IgD-negative memory B cell (primary cell): ENCODE measurements around the gene RHBDF1. TPM values are rescaled to one million over a fixed set of nuclear protein-coding genes. Genes with fewer than 3 reads are reported as not detected.
A peak's percentile ranks its signal among the peaks of the same experiment; 100 is the strongest.
"Not testable (repeated sequence)": the region's sequence is repeated elsewhere in the genome, so short reads cannot be mapped to it uniquely, and the experiment has no call there.

Experiments used
- H3K27ac Mint-ChIP-seq, 3 donors: one replicate each; pipeline ENCODE4 v1.8.0; 2020 to 2022; ENCODE audit warnings: mild to moderate bottlenecking in 3 of 3, mixed read lengths in 3 of 3, moderate library complexity in 1 of 3
- H3K27me3 Mint-ChIP-seq: one replicate; pipeline ENCODE4 v1.8.0; 2021; ENCODE audit warnings: mixed read lengths
- H3K36me3 Mint-ChIP-seq: one replicate; pipeline ENCODE4 v1.8.0; 2020; ENCODE audit warnings: mild to moderate bottlenecking, mixed read lengths
- H3K4me1 Mint-ChIP-seq, 3 donors: one replicate each; pipeline ENCODE4 v1.8.0; 2020 to 2022; ENCODE audit warnings: mixed read lengths in 3 of 3, mild to moderate bottlenecking in 1 of 3
- H3K4me3 Mint-ChIP-seq, 4 donors: one replicate each; pipeline ENCODE4 v1.8.0; 2020 to 2022; ENCODE audit warnings: mild to moderate bottlenecking in 4 of 4, mixed read lengths in 4 of 4, moderate library complexity in 3 of 4
- H3K9me3 Mint-ChIP-seq, 3 donors: one replicate each; pipeline ENCODE4 v1.8.0; 2020 to 2021; ENCODE audit warnings: mixed read lengths in 3 of 3, mild to moderate bottlenecking in 1 of 3
- polyA plus RNA-seq: library from polyadenylated mRNA; unstranded; fragments of 300-500 nt; fragmentation: Illumina TruSeq; gene quantifications from one replicate; pipeline ENCODE4 v1.2.3, GENCODE V29; 2021

Gene RHBDF1
- polyA plus RNA-seq, 1 donor from 2014 or later = not detected

GRCh38 chr16:33877-34647 is 38.4 kb downstream of the RHBDF1 start:
- Mint-ChIP-seq H3K9me3 (no peaks in the 10 kb centered on the region), H3K36me3 (peaks cover 2% of the 10 kb centered on the region), H3K27ac (peak overlapping the region; percentile 96 to 100 (median 99)), H3K4me3 (peak overlapping the region; percentile 82 to 94 (median 90)), H3K4me1 (peaks cover 31 to 53% (median 48%) of the 10 kb centered on the region in 3 donors), H3K27me3 (no peaks in the 10 kb centered on the region)

GRCh38 chr16:33154-33876 is 39.1 kb downstream of the RHBDF1 start:
- peak overlapping the region; percentile 96 to 100 (median 99) for H3K27ac Mint-ChIP-seq
- not testable (repeated sequence) for H3K27me3 Mint-ChIP-seq, H3K36me3 Mint-ChIP-seq, H3K9me3 Mint-ChIP-seq
- peak overlapping the region; percentile 76 to 93 (median 84) for H3K4me3 Mint-ChIP-seq
- H3K4me1 Mint-ChIP-seq = peaks cover 25 to 47% (median 40%) of the 10 kb centered on the region in 3 donors

- not testable (repeated sequence) for H3K9me3 Mint-ChIP-seq, H3K4me3 Mint-ChIP-seq, H3K27me3 Mint-ChIP-seq, H3K36me3 Mint-ChIP-seq
- peak overlapping the region in 1 of 3 donors; percentile 51 for H3K27ac Mint-ChIP-seq
- H3K4me1 Mint-ChIP-seq = peaks cover 13 to 26% (median 19%) of the 10 kb centered on the region in 3 donors
Observed at GRCh38 chr16:30627-31026, 41.8 kb downstream of the RHBDF1 start.

GRCh38 chr16:25926-26348 is 46.5 kb downstream of the RHBDF1 start:
- not testable (repeated sequence) for H3K4me3 Mint-ChIP-seq, H3K9me3 Mint-ChIP-seq, H3K4me1 Mint-ChIP-seq, H3K27ac Mint-ChIP-seq, H3K27me3 Mint-ChIP-seq, H3K36me3 Mint-ChIP-seq

- H3K27me3 Mint-ChIP-seq, H3K4me3 Mint-ChIP-seq: not testable (repeated sequence)
Observed at GRCh38 chr16:24151-24550, 48.3 kb downstream of the RHBDF1 start.

GRCh38 chr16:20886-21285 is 51.5 kb downstream of the RHBDF1 start:
- not testable (repeated sequence) for H3K4me3 Mint-ChIP-seq, H3K9me3 Mint-ChIP-seq, H3K36me3 Mint-ChIP-seq, H3K27ac Mint-ChIP-seq, H3K27me3 Mint-ChIP-seq, H3K4me1 Mint-ChIP-seq

More at GRCh38 chr16:24151-24550, 48.3 kb downstream of the RHBDF1 start:
- not testable (repeated sequence) for H3K36me3 Mint-ChIP-seq, H3K4me1 Mint-ChIP-seq, H3K27ac Mint-ChIP-seq, H3K9me3 Mint-ChIP-seq

- not testable (repeated sequence) for H3K9me3 Mint-ChIP-seq, H3K4me1 Mint-ChIP-seq, H3K36me3 Mint-ChIP-seq, H3K27me3 Mint-ChIP-seq, H3K4me3 Mint-ChIP-seq, H3K27ac Mint-ChIP-seq
Observed at GRCh38 chr16:17062-17765, 55.2 kb downstream of the RHBDF1 start.

GRCh38 chr16:10772-11171 is 61.7 kb downstream of the RHBDF1 start:
- not testable (repeated sequence) for H3K4me1 Mint-ChIP-seq, H3K36me3 Mint-ChIP-seq, H3K27me3 Mint-ChIP-seq, H3K9me3 Mint-ChIP-seq
- peak overlapping the region; percentile 35 to 93 (median 76) for H3K27ac Mint-ChIP-seq
- peak overlapping the region in 3 of 4 donors; percentile 70 to 83 (median 82) for H3K4me3 Mint-ChIP-seq

- Mint-ChIP-seq H3K27ac (peak overlapping the region in 1 of 3 donors; percentile 48), H3K27me3 (no peaks in the 10 kb centered on the region), H3K36me3 (no peaks in the 10 kb centered on the region), H3K4me1 (no peaks in the 10 kb centered on the region), H3K4me3 (peak overlapping the region; percentile 60 to 84 (median 70)), H3K9me3 (no peaks in the 10 kb centered on the region)
Observed at GRCh38 chr16:9903-10665, 62.3 kb downstream of the RHBDF1 start.

Other genes starting within 250 kb of the RHBDF1 start
- 45.2 TPM for gene POLR3K, start 19.0 kb downstream of the RHBDF1 start, polyA plus RNA-seq
- 39.1 TPM for gene SNRNP25, start 18.8 kb downstream of the RHBDF1 start, polyA plus RNA-seq
- gene MPG, start 5.6 kb upstream of the RHBDF1 start, polyA plus RNA-seq = 87.6 TPM
- 15.2 TPM for gene NPRL3, start 66.0 kb upstream of the RHBDF1 start, polyA plus RNA-seq
- not detected for gene HBZ, start 80.0 kb upstream of the RHBDF1 start, polyA plus RNA-seq
- not detected for gene HBM, start 93.3 kb upstream of the RHBDF1 start, polyA plus RNA-seq
- gene HBA2, start 100.2 kb upstream of the RHBDF1 start, polyA plus RNA-seq = 88.3 TPM
- 12.1 TPM for gene HBA1, start 104.0 kb upstream of the RHBDF1 start, polyA plus RNA-seq
- not detected for gene HBQ1, start 107.8 kb upstream of the RHBDF1 start, polyA plus RNA-seq
- 17.6 TPM for gene LUC7L, start 156.8 kb upstream of the RHBDF1 start, polyA plus RNA-seq
- gene FAM234A, start 162.2 kb upstream of the RHBDF1 start, polyA plus RNA-seq = 31.5 TPM
- not detected for gene RGS11, start 203.3 kb upstream of the RHBDF1 start, polyA plus RNA-seq
- gene ARHGDIG, start 208.0 kb upstream of the RHBDF1 start, polyA plus RNA-seq = not detected
- not detected for gene PDIA2, start 210.5 kb upstream of the RHBDF1 start, polyA plus RNA-seq